Fibroblast of skin of right biceps (primary cell): ENCODE data around the gene PEX6.
"Not testable (repeated sequence)": the region's sequence is repeated elsewhere in the genome, so short reads cannot be mapped to it uniquely, and the experiment has no call there.

Experiments used
- DNase-seq: peaks from one replicate; pipeline ENCODE4 v3.0.0-alpha.2; 2013

The PEX6 gene

GRCh38 chr6:42978839-42979522, at the start of gene PEX6:
Gene PEX6, minus strand, starts transcription at chr6:42979181. Its CDS starts 31 bp downstream, at chr6:42979150.
- peak; percentile 89 for DNase-seq

- DNase-seq = no peak
Observed at GRCh38 chr6:43026365-43026764, 47.4 kb upstream of the PEX6 start.

- no peak for DNase-seq
Observed at GRCh38 chr6:43024436-43024835, 45.5 kb upstream of the PEX6 start.

- DNase-seq = peak; percentile 74
Observed at GRCh38 chr6:43021270-43022047, 42.5 kb upstream of the PEX6 start, which contains the start of gene RRP36. Gene RRP36, plus strand, starts transcription at chr6:43021623. Its CDS starts 32 bp downstream, at chr6:43021655.

GRCh38 chr6:43020847-43021246, 41.9 kb upstream of the PEX6 start:
- peak; percentile 12 for DNase-seq

- no peak for DNase-seq
Observed at GRCh38 chr6:43020052-43020705, 41.2 kb upstream of the PEX6 start.

- DNase-seq = no peak
Observed at GRCh38 chr6:43019152-43019551, 40.2 kb upstream of the PEX6 start.

- no peak for DNase-seq
Observed at GRCh38 chr6:43016943-43017334, 38.0 kb upstream of the PEX6 start.

- no peak for DNase-seq
Observed at GRCh38 chr6:43016176-43016942, 37.4 kb upstream of the PEX6 start.

GRCh38 chr6:43014434-43014909, 35.5 kb upstream of the PEX6 start:
- peak; percentile 41 for DNase-seq

GRCh38 chr6:43013843-43014433, 35.0 kb upstream of the PEX6 start, which contains the start of the genes KLHDC3 and MEA1:
Gene KLHDC3, plus strand, starts transcription at chr6:43014249. Its CDS starts 2,944 bp downstream, at chr6:43017193.
Gene MEA1, minus strand, starts transcription at chr6:43013946. Its CDS starts 133 bp downstream, at chr6:43013813.
- DNase-seq = peak; percentile 100

- DNase-seq = peak; percentile 17
Observed at GRCh38 chr6:43013097-43013842, 34.3 kb upstream of the PEX6 start.

- no peak for DNase-seq
Observed at GRCh38 chr6:43012364-43012763, 33.4 kb upstream of the PEX6 start.

- no peak for DNase-seq
Observed at GRCh38 chr6:43011207-43011606, 32.2 kb upstream of the PEX6 start.

- DNase-seq = peak; percentile 38
Observed at GRCh38 chr6:43009124-43009523, 30.1 kb upstream of the PEX6 start.

GRCh38 chr6:43007126-43007525, 28.1 kb upstream of the PEX6 start:
- no peak for DNase-seq

GRCh38 chr6:43006251-43006650, 27.3 kb upstream of the PEX6 start:
- DNase-seq = no peak

GRCh38 chr6:43005844-43006243, 26.9 kb upstream of the PEX6 start:
- no peak for DNase-seq

GRCh38 chr6:43001843-43002242, 22.9 kb upstream of the PEX6 start:
- DNase-seq = no peak

- not testable (repeated sequence) for DNase-seq
Observed at GRCh38 chr6:42998205-42998604, 19.2 kb upstream of the PEX6 start.

- no peak for DNase-seq
Observed at GRCh38 chr6:42996513-42996912, 17.5 kb upstream of the PEX6 start.
